ENCODE data around the gene KLHL26. TPM values are rescaled to one million over a fixed set of nuclear protein-coding genes. Genes with fewer than 3 reads are reported as not detected.
A peak's percentile ranks its signal among the peaks of the same experiment; 100 is the strongest.

KLHL26 gene
- total and polyA plus RNA-seq, 9 of the 15 experiments (the other 6 are each of a cell fraction or from before 2014, with no cell fraction given): 0.13 to 13.3 (median 1.4) TPM

DNA sequence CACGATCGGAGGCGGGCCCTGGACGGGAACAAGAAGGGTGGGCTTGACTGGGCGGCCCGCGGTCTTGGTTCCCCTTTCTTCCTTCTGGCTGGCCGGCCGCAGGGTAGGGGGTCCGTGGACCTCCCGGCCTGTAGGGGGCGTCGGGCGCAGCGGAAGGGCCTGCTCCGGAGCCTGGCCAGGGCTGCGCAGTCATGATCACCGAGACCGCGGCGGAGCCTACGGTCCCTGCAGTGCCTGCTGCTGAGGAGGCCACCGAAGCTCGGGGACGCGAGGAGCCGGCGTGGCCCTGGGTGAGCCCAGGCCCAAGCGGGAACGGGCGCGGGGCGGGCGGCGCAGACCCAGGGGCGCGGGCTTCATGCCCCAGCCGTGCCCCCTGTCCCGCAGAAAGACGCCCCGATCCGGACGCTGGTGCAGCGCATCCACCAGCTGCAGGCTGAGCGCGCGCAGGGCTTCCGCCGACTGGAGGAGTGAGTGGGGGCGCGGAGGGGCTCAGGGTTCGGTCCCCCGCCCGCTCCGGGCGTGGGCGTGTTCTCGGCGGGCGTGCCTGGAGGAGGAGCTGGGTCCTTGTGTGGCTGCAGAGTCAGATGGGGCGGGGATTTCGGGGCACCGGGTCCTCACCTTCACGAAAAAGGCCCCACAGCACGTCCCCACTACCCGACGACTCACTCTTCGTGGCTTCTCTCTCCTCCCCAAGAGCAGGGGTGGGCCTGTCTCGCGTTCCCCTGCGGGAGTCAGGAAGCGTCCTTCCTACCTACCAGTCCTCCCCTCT, 48.0 kb upstream of the KLHL26 start, which contains the start of gene REX1BD (continued):
- TF ChIP-seq, protein P1, sequence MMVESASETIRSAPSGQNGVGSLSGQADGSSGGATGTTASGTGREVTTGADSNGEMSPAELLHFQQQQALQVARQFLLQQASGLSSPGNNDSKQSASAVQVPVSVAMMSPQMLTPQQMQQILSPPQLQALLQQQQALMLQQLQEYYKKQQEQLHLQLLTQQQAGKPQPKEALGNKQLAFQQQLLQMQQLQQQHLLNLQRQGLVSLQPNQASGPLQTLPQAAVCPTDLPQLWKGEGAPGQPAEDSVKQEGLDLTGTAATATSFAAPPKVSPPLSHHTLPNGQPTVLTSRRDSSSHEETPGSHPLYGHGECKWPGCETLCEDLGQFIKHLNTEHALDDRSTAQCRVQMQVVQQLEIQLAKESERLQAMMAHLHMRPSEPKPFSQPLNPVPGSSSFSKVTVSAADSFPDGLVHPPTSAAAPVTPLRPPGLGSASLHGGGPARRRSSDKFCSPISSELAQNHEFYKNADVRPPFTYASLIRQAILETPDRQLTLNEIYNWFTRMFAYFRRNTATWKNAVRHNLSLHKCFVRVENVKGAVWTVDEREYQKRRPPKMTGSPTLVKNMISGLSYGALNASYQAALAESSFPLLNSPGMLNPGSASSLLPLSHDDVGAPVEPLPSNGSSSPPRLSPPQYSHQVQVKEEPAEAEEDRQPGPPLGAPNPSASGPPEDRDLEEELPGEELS (CRISPR knock-in tag; IDR thresholded peaks at IDR 0.05; ENCODE audit: borderline replicate concordance): peak; percentile 39; the same call in 1 of the 2 replicates
- TF ChIP-seq, protein P2, sequence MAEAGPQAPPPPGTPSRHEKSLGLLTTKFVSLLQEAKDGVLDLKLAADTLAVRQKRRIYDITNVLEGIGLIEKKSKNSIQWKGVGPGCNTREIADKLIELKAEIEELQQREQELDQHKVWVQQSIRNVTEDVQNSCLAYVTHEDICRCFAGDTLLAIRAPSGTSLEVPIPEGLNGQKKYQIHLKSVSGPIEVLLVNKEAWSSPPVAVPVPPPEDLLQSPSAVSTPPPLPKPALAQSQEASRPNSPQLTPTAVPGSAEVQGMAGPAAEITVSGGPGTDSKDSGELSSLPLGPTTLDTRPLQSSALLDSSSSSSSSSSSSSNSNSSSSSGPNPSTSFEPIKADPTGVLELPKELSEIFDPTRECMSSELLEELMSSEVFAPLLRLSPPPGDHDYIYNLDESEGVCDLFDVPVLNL (CRISPR knock-in tag; IDR thresholded peaks at IDR 0.05; ENCODE audit: low read depth): peak; percentile 43
- peak; percentile 51 for TF ChIP-seq EP300 (IDR thresholded peaks at IDR 0.05; ENCODE audit: low read length)
- 0 out of 2 replicates have a peak, but pooled peaks have one; percentile 6 for TF ChIP-seq TEAD4 (IDR thresholded peaks at IDR 0.05; ENCODE audit: low read length)
- TF ChIP-seq TEAD4 (CRISPR knock-in tag; IDR thresholded peaks at IDR 0.05; ENCODE audit: borderline replicate concordance): no peak
- TF ChIP-seq ZC3H4 (CRISPR knock-in tag; IDR thresholded peaks at IDR 0.05; ENCODE audit: borderline replicate concordance): no peak; the same call in 1 of the 2 replicates
- peak; percentile 33 for TF ChIP-seq NCOR1 (IDR thresholded peaks at IDR 0.05)
- TF ChIP-seq, protein P3, sequence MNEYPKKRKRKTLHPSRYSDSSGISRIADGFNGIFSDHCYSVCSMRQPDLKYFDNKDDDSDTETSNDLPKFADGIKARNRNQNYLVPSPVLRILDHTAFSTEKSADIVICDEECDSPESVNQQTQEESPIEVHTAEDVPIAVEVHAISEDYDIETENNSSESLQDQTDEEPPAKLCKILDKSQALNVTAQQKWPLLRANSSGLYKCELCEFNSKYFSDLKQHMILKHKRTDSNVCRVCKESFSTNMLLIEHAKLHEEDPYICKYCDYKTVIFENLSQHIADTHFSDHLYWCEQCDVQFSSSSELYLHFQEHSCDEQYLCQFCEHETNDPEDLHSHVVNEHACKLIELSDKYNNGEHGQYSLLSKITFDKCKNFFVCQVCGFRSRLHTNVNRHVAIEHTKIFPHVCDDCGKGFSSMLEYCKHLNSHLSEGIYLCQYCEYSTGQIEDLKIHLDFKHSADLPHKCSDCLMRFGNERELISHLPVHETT (CRISPR knock-in tag; conservative IDR thresholded peaks at IDR 0.05 in 1 of 2, IDR thresholded peaks at IDR 0.05 in 1 of 2): peak in 1 of 2 experiments; percentile 77; a peak in 2 of 4 replicates
- no peak; the same call in 1 of the 2 replicates for TF ChIP-seq GTF2E2 (tag; IDR thresholded peaks at IDR 0.05)
- TF ChIP-seq L3MBTL2 (IDR thresholded peaks at IDR 0.05): no peak; the same call in 1 of the 2 replicates
- TF ChIP-seq HOXB6 (CRISPR knock-in tag; IDR thresholded peaks at IDR 0.05; ENCODE audit: borderline replicate concordance): no peak
- TF ChIP-seq BRCA1 (IDR thresholded peaks at IDR 0.05): no peak
- no peak for TF ChIP-seq BRCA1 (CRISPR knock-in tag; IDR thresholded peaks at IDR 0.05)
- no peak for TF ChIP-seq MYC (IDR thresholded peaks at IDR 0.05; ENCODE audit: low read depth, low read length)
- no peak for TF ChIP-seq MYC (CRISPR knock-in tag; IDR thresholded peaks at IDR 0.05; ENCODE audit: borderline replicate concordance, low read depth)
- peak; percentile 76; the same call in 1 of the 2 replicates for TF ChIP-seq ZNF24 (IDR thresholded peaks at IDR 0.05)
- TF ChIP-seq XRCC4 (IDR thresholded peaks at IDR 0.05; ENCODE audit: extremely low read depth, insufficient read depth, insufficient read length): no peak
- TF ChIP-seq, protein P4, sequence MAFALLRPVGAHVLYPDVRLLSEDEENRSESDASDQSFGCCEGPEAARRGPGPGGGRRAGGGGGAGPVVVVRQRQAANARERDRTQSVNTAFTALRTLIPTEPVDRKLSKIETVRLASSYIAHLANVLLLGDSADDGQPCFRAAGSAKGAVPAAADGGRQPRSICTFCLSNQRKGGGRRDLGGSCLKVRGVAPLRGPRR (CRISPR knock-in tag; IDR thresholded peaks at IDR 0.05): no peak
- TF ChIP-seq IFI16 (CRISPR knock-in tag; IDR thresholded peaks at IDR 0.05): no peak
- TF ChIP-seq NCOA4 (IDR thresholded peaks at IDR 0.05; ENCODE audit: partially characterized antibody): peak; percentile 55
